HG03108 (cell line): ENCODE measurements around the gene MNAT1.
A peak's percentile ranks its signal among the peaks of the same experiment; 100 is the strongest.
"Not testable (repeated sequence)": the region's sequence is repeated elsewhere in the genome, so short reads cannot be mapped to it uniquely, and the experiment has no call there.

Source experiments
- ATAC-seq: cut with Tn5 transposase; IDR thresholded peaks from one replicate; pipeline ENCODE4 v1.9.1; 2021; ENCODE audit warnings: moderate library complexity; ENCODE audit not compliant: unreplicated experiment

The MNAT1 gene

DNA sequence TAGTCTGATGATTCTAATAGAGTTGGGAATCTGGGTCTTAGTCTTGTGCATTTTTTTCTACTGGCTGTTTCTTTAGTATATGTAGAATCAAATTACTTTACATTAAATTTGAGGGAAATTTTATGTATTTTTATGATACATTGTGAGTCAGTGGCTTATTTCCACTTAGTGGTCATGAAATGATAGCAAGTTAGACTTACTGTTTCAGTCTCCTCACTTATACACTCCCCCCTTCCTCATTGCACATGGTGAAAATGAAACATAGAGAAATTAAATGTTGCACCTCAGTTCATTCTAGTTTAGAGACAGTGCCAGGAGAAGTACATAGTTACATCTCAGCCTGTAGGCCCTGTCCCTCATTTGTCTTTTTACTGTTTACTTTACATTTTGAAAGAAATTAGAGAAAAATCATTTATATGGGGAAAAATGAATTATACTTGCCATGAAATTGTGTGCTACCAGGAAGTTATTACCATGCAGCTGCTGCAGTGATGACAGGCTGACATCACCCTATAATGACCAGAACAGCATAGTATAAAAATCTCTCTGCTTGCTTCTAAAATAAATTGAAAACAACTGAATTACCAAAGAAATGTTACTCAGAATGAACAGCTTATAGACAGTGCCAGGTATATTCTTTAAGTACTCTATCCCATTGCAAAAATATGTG lies 133.1 kb downstream of the MNAT1 start:
- no peak for ATAC-seq

DNA sequence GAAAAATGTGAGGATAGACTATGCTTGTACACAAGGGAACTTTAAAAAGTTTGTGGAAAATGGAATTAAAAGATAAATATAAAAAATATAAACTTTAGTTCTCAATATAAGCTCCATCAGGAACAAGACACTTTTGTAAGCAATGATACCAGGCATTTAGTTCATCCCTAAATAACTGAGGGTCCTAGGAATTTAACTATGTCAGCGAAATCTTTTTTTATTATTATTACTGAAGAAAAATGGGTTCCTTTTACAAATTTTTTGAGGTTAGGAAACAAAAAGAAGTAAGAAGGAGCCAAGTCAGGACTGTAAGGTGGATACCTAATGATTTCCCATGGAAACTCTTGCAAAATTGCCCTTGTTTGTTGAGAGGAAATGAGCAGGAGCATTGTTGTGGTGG lies 143.6 kb downstream of the MNAT1 start:
- ATAC-seq, result no peak

DNA sequence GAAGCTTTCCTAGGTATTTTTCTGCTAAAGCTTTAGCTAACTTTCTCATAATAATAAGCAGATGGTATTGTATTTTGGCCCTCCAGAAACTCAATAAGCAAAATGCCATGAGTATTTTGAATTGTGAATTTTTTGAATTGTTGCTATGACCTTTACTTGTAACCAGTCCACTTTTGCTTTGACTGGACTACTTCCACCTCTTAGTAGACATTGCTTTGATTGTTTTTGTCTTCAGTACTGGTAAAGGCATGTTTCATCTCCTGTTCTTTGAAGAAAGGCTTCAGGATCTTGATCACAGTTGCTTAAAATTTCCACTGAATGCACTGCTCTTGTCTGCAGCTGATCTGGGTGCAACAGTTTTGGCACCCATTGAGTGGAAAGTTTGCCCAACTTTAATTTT lies 144.0 kb downstream of the MNAT1 start:
- ATAC-seq, result no peak

DNA sequence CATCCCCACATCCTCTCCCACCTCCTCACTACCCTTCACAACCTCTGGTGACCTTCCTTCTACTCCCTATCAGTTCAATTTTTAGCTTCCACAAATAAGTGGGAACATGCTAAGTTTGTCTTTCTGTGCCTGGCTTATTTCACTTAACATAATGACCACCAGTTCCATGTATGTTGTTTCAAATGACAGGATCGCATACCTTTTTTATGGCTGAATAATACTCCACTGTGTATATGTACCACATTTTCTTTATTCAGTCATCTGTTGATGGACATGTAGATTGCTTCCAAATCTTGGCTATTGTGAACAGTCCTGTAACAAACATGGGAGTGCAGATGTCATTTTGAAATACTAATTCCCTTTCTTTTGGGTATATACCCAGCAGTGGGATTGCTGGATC lies 147.7 kb downstream of the MNAT1 start:
- no peak for ATAC-seq

DNA sequence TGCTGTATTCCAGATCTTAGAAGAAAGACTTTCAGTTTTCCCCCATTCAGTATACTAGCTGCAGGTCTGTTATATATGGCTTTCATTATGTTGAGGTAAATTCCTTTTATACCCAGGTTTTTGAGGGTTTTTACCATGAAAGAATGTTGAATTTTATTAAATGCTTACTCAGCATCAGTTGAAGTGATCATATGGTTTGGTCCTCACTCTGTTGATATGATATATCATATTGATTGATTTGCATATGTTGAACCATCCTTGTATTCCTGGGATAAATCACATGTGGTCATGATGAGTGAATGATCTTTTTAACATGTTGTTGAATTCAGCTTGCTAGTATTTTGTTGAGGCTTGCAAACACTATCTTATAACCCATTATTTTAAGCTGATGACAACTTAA lies 149.6 kb downstream of the MNAT1 start:
- no peak for ATAC-seq

DNA sequence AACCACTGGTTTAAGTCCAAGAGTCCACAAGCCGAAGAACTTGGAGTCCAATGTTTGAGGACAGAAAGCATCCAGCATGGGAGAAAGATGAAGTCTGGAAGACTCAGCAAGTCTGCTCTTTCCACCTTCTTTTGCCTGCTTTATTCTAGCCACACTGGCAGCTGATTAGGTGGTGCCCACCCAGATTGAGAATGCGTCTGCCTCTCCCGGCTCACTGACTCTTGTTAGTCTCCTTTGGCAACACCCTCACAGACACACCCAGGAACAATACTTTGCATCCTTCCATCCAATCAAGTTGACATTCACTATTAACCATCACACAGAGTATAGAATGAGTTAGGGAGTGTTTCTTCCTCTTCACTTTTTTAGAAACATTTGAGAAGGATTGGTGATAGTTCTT lies 156.1 kb downstream of the MNAT1 start:
- not testable (repeated sequence) for ATAC-seq

DNA sequence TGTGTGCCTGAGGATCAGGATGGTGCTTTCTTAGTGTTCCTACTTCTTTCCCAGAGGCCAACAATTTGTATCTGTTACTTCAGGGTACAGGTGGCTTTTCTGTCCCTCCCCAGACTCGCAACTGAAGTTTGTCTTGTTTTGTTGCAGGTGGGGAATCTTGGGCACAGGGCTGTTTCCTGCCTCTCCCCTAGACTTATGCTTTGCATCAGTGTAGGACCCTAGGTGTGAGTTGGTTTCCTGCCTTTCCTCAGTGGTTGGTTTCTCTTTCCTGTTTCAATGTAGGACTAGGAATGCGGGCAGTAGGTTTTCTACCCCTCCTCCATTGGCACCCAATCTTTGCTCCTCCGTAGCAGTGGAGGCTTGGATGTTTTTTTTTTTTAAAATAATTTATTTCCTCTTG lies 159.3 kb downstream of the MNAT1 start:
- no peak for ATAC-seq

DNA sequence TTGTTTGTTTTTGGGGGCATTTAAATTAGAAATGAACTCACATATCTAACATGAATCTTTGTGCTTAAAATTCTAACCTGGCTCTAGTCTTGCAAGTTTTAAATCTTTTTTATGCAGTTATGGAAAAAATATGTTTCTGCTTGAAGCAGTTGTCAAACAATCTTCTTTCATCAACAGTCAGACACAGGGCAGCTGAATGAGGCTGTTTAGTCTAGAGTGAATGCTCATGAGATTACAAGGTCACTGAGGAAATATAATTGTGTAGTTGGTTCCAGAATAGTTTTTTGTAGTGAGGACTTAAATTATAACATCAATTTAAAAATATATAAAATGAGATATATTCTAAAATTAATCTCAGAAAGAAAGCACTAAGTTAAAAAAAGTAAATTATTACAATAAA lies 169.8 kb downstream of the MNAT1 start:
- no peak for ATAC-seq

DNA sequence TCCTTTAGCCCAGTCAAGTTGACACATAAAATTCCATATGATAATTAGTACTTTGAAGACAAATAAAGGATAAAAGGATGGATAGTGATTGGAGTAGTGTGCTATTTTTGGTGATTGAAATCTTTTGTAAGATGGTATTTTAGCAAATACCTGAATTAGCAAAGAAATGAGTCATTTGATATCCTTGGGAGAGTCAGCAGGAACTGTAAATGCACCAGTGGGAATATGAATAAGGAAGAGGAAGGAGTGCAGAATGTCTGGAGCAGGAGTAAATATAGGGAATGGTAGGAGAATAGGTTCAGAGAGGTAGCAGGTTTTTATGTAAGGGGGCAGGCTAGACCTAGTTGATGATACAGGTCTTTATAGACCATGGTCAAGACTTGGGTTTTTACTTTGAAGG lies 171.4 kb downstream of the MNAT1 start:
- ATAC-seq, result no peak

DNA sequence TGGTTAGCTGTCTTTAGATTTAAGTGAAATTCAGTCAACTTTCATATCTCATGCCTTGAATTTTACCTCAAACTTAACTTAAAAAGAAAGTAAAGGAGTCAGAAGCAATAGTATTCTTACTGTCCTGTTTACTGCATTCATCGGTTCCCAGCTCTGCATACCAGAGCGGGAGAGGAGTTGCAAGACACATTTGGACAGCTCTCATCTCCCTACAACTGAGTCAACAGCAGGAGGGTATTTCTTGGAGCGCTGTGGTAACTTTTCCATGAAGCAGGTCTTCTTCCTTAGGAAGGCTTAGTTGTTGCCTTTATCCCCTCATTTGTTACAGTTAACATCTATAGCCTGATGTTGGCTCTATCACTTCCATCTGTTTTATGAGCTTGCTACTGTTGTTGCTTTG lies 181.2 kb downstream of the MNAT1 start:
- no peak for ATAC-seq

DNA sequence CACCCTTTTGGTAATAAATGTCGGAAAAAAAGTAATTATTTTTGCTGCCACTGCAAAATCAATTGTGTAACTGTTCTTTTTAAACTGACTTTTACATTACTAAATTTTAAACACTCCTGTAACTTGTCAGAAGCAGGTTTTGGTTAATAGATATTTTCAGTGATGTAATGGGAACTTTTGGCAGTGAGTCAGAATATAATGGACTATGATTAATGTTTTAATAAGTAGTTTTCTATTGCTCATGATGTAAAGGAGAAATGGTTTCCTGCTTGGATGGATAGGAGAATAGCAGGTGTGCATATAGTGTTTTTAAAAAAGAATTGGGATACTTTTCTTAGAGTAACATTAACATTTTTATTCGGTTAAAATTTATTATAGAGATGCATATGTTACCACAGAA lies 187.5 kb downstream of the MNAT1 start:
- no peak for ATAC-seq

DNA sequence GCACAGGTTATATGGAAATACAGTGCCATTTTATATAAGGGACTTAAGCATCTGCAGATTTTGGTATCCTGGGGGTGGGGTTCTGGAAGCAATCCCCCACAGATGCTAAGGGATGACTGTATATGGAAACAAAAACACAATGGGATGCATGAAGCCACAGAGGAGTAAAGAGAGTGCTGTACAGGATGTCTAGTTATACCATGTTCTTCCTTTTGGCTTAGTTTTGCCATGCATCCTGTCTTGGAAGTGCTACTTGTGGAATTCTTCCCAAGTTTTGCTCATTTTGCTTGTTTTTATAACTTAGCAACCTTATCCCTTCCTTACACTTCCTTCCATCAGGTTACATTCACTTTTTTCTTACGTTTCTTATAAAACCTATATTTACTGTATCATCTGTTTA lies 190.7 kb downstream of the MNAT1 start:
- no peak for ATAC-seq

DNA sequence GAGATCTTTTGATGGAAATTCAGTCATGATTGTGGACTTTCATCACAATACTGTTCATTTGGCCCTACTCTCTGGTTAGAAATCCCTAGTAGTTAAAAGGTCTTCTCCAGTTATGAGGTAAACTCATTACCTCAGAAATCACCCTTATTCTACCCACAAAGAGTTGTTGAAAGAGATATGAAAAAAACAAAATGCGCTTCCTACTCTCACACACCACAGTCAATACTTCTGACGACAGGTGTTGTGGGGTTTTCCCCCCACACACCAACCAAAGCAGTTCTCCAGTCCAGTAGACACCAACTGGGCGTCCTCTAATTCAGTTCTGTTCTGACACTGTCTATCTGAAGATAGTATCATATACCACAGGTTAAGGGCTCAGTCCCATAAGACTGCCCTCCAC lies 191.4 kb downstream of the MNAT1 start:
- peak; percentile 90 for ATAC-seq

DNA sequence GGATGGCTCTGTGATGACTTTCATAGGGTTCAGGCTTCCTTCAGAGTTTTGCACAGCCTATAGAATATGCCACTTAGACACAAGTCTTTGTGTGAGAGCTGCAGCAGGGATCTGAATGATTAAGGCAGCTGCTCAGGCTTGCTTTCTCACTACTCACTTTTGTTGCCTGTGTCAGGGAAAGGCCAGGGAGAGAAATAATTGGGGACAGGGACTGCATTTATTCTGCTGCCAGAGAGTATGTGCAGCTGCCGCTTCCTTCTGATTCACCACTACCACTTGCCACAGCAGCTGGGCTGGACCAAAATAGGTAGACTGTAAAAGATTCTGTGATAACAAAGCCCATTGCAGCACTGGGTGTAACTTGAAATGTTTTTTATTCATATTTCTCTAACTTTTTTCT lies 196.7 kb downstream of the MNAT1 start:
- ATAC-seq, result no peak

DNA sequence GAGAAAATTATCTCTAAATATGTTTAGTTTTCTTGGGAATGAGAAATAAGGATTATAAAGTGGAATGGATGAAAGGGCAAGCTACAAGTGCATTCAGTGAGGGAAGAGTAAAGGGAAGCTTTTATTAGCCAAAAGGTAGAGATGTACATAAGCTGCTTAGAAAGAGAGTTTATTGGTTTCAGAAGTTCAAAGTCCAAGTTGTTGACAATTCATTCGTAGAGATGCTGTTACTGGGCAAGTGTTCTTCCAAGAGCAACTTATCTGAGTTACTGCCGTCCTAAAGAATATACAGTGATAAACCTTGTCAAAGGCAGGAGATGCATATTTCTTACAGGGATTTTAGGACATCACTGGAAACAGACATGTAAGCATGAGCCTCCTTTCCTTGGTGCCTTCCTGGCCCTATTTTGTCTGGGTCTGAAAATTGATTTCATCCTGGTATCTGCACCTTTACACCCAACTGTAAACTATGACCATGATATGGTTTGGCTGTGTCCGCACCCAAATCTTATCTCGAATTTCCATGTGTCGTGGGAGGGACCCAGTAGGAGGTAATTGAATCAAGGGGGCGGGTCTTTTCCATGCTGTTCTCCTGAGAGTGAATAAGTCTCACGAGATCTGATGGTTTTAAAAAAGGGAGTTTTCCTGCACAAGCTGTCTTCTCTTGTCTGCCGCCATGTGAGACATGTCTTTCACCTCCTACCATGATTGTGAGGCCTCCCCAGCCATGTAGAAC lies 199.5 kb downstream of the MNAT1 start:
- ATAC-seq, result no peak

DNA sequence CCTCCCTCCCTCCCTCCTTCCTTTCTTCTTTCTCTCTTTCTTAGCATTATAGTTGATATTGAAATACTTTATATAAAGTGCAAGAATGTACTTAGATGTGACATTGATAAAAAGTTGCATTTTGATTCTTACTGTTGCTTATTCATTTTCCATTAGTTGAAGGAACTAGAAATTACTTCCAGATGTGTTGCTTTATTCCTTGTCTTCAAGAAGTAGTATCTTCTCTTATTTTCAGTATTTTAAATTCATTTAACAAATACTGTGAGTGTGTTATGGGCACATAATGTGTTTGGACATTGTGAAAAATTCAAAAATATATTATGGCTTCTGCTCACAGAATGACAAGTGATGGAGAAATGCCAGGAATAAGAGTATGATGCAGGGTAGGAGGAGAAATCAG lies 200.8 kb downstream of the MNAT1 start:
- ATAC-seq, result no peak

DNA sequence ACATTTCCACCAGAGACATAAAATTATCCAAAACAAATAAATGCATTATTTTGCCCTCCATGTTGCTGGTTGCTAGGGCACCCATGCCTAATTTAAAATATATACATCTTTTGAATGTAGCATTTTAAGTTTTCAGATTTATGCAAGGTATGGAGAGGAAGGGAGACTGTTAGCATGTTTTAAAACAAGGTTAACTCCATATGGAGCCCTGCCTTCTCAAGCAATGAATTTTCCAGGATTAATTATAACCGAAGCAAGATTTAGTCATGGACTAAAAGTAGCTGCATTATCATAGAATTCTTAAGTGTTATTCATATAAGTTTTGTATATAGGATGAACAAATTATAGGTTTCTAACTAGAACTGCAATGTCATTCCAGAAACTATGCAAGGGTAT lies 209.1 kb downstream of the MNAT1 start:
- no peak for ATAC-seq

DNA sequence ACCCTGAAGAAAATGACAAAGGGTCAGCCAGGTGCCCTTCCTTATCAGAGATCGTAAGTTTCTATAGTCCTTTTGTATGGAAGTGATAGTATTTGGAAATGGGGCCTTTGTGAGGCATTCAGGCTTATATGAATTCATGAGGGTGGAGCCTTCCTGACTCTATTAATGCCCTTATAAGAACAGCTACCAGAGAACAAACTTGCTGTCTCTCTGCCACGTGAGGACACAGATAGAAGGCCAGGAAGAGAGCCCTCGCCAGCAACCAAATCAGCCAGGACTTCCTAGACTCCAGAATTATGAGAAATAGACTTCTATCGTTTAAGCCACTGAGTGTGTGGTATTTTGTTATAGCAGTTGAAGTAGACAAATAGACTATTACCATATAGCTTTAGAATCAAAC lies 209.6 kb downstream of the MNAT1 start:
- no peak for ATAC-seq

DNA sequence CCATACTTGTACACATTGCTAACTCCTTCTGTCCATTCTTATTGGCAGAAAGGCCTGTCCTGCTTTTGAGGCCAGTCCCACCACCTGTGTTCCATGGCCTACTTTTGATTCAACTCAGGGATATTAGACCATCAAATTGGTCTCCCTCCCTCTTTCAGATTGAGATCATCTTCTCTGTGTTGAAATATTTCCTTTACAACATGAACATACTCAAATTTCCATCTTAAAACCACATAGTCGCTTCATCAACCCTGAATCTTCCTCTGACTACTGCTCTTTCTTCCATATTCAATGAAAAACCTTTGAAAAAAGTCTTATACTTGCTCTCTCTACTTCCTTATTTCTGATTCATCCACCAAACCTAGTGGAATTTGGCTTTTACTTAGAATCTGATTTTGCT lies 211.4 kb downstream of the MNAT1 start:
- no peak for ATAC-seq

DNA sequence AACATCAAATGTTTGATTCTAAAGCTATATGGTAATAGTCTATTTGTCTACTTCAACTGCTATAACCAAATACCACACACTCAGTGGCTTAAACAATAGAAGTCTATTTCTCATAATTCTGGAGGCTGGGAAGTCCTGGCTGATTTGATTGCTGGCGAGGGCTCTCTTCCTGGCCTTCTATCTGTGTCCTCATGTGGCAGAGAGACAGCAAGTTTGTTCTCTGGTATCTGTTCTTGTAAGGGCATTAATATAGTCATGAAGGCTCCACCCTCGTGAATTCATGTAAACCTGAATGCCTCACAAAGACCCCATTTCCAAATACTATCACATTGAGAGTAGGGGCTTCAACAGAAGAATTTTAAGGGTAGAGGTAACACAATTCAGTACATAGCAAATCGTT lies 212.2 kb downstream of the MNAT1 start:
- no peak for ATAC-seq

DNA sequence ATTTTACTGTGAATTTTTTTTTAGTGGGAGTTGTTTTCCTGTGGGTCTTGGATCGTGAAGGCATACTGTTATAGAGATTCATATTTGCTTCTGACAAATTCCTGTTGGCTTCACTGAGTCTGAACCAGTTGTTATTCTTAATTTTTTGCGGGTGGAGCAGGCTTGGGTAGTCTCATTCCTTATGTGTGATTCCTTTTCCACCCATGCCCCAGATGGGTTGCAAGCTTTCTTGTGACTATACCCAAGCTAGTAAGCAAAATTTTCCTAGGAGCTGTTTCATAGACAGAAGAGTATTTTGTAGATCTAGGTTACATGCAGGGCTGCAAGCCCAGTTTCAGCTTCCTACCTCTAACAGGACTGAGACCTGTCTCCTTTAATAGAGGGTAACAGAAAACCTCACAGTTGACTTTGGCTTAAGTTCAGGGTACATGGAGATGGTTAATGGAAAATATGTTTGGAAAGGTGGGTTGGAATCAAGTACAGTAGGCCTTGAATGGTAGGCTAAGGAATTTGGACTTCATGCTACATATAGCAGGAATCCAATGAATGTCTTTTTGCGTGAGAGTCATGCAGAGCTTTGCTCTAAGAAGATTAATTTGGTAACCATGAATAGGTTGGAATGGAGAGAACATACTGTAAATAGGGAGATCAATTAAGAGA lies 217.3 kb downstream of the MNAT1 start:
- ATAC-seq, result no peak

DNA sequence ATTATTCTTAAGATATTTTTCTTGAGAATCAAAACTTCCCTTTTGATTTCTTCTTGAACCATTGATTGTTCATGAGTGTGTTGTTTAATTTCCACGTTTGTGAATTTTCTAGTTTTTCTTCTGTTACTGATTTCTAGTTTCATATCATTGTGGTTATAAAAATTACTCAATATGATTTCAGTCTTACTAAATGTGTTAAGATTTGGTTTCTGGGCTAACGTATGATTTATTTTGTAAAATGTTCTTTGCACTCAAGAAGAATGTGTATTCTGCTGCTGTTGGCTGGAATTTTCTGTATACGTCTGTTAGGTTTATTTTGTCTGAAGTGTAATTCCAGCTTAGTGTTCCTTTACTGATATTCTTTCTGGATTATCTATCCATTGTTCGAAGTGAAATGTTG lies 221.6 kb downstream of the MNAT1 start:
- no peak for ATAC-seq
